OCI-LY1 (cell line): ENCODE measurements around the gene MACROD2.

Experiments
- H2AFZ ChIP-seq: fragments of 200-600 bp; sonication (generic), shearing (Covaris generic); 2 replicates; pipeline ENCODE4 v1.6.0; 2014; ENCODE audit warnings: antibody characterized with exemption, mild to moderate bottlenecking, low read length
- H3F3A ChIP-seq: fragments of 200-600 bp; sonication (generic), shearing (Covaris generic); 2 replicates; pipeline ENCODE4 v1.6.0; 2014; ENCODE audit warnings: mild to moderate bottlenecking, antibody characterized with exemption, low read length, moderate library complexity; ENCODE audit not compliant: insufficient read depth
- H3K27ac ChIP-seq: fragments of 200-600 bp; sonication (generic); 2 replicates; pipeline ENCODE4 v1.5.1; 2014; ENCODE audit warnings: low read length, mixed run types, mild to moderate bottlenecking, low read depth; ENCODE audit not compliant: poor library complexity, severe bottlenecking
- H3K27me3 ChIP-seq: fragments of 200-600 bp; sonication (generic); 2 replicates; pipeline ENCODE4 v1.6.0; 2014; ENCODE audit warnings: antibody characterized with exemption, mild to moderate bottlenecking, low read length, moderate library complexity; ENCODE audit not compliant: insufficient read depth
- H3K36me3 ChIP-seq: fragments of 200-600 bp; sonication (generic); 2 replicates; pipeline ENCODE4 v1.6.1; 2014; ENCODE audit warnings: mild to moderate bottlenecking, antibody characterized with exemption, low read length, moderate library complexity, mixed read lengths; ENCODE audit not compliant: insufficient read depth
- H3K4me1 ChIP-seq: fragments of 200-600 bp; sonication (generic); 2 replicates; pipeline ENCODE4 v1.5.1; 2014; ENCODE audit warnings: mild to moderate bottlenecking, low read length, moderate library complexity; ENCODE audit not compliant: insufficient read depth, severe bottlenecking
- H3K4me2 ChIP-seq: fragments of 200-600 bp; sonication (generic), shearing (Covaris generic); 2 replicates; pipeline ENCODE4 v1.6.1; 2014; ENCODE audit warnings: low read length
- H3K4me3 ChIP-seq: fragments of 200-600 bp; sonication (generic); 2 replicates; pipeline ENCODE4 v1.5.1; 2014; ENCODE audit warnings: low read length, low read depth, mild to moderate bottlenecking, mixed read lengths; ENCODE audit not compliant: poor library complexity, severe bottlenecking
- H3K79me2 ChIP-seq: fragments of 200-600 bp; shearing (Covaris generic); 2 replicates; pipeline ENCODE4 v1.6.1; 2016; ENCODE audit warnings: mixed run types, low read length, mixed read lengths; ENCODE audit not compliant: insufficient read depth
- H3K9ac ChIP-seq: fragments of 200-600 bp; sonication (generic), shearing (Covaris generic); 2 replicates; pipeline ENCODE4 v1.6.1; 2014; ENCODE audit warnings: mild to moderate bottlenecking, low read length, mixed read lengths
- H3K9me2 ChIP-seq: fragments of 200-600 bp; sonication (generic), shearing (Covaris generic); 2 replicates; pipeline ENCODE4 v1.6.1; 2014; ENCODE audit warnings: low read depth, mild to moderate bottlenecking, low read length, mixed read lengths
- H3K9me3 ChIP-seq: fragments of 200-600 bp; shearing (Covaris generic); 2 replicates; pipeline ENCODE4 v1.6.1; 2014; ENCODE audit warnings: low read length, mixed read lengths
- H4K20me1 ChIP-seq: fragments of 200-600 bp; sonication (generic), shearing (Covaris generic); 2 replicates; pipeline ENCODE4 v1.6.0; 2016; ENCODE audit warnings: mild to moderate bottlenecking, low read length; ENCODE audit not compliant: insufficient read depth
- EZH2 ChIP-seq: fragments of 200-600 bp; sonication (generic), shearing (Covaris generic); IDR thresholded peaks from 2 replicates; pipeline ENCODE4 v1.8.0; 2017; ENCODE audit warnings: borderline replicate concordance, mixed run types, mild to moderate bottlenecking, antibody characterized with exemption, low read length, moderate library complexity, mixed read lengths
- TF ChIP-seq, protein P1 (sequence below): fragments of 200-600 bp; sonication (generic), shearing (Covaris generic); IDR thresholded peaks from 2 replicates; pipeline ENCODE4 v1.5.1; 2017; ENCODE audit warnings: mild to moderate bottlenecking, antibody characterized with exemption, low read length, moderate library complexity, mixed read lengths

Gene MACROD2

DNA sequence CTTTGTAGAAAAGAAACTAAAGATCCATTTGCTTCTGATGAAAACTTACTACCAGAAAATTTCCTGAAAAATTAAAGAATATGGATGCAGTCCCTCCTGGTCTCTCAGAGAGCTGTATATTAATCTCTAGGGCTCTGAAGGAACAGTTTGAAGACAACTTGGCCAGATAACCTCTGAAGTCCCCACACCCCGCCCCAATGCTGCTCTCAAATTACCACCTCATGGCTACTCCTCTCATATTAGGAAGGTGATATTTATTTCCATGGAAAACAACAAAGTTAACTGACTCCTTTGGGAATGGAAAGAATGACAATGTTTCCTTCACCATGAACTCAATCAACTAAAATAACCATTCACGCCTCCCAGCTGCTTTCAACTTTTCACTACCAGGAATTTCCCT lies 750.5 kb downstream of the MACROD2 start:
- Histone ChIP-seq H3K4me1 (no peaks in the 10 kb centered on the region), H3K4me3 (no peak overlapping the region), H3K9me3 (no peaks in the 10 kb centered on the region), H3F3A (no peaks in the 10 kb centered on the region), H3K9ac (no peak overlapping the region), H4K20me1 (no peaks in the 10 kb centered on the region), H3K79me2 (no peaks in the 10 kb centered on the region), H3K4me2 (no peak overlapping the region), H3K36me3 (no peaks in the 10 kb centered on the region), H2AFZ (no peak overlapping the region), H3K27me3 (no peaks in the 10 kb centered on the region), H3K9me2 (no peaks in the 10 kb centered on the region), H3K27ac (no peak overlapping the region)
- TF ChIP-seq, protein P1, sequence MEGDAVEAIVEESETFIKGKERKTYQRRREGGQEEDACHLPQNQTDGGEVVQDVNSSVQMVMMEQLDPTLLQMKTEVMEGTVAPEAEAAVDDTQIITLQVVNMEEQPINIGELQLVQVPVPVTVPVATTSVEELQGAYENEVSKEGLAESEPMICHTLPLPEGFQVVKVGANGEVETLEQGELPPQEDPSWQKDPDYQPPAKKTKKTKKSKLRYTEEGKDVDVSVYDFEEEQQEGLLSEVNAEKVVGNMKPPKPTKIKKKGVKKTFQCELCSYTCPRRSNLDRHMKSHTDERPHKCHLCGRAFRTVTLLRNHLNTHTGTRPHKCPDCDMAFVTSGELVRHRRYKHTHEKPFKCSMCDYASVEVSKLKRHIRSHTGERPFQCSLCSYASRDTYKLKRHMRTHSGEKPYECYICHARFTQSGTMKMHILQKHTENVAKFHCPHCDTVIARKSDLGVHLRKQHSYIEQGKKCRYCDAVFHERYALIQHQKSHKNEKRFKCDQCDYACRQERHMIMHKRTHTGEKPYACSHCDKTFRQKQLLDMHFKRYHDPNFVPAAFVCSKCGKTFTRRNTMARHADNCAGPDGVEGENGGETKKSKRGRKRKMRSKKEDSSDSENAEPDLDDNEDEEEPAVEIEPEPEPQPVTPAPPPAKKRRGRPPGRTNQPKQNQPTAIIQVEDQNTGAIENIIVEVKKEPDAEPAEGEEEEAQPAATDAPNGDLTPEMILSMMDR = no peak
- TF ChIP-seq EZH2 = no peak

DNA sequence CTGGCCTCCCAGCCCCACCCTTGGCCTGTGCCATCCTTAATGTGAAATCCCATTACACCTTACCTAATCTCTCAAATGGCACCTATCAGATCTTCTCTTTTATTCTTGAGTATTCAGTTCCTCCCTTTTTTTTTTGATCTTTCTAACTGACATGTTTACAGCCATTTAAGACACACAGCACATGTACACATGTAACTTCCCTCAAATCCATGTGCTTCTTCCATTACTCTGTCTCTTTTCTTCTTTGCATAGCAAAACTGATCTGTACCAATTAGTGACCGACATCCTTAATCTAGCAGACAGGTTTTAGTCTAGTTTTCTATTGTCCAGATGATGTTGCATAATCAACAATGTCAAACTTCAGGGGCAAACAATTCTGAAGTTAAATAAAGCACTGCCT lies 755.9 kb downstream of the MACROD2 start:
- H2AFZ ChIP-seq = no peak overlapping the region
- H3K9me2 ChIP-seq = no peaks in the 10 kb centered on the region
- no peak overlapping the region for H3K9ac ChIP-seq
- H3K4me2 ChIP-seq = no peak overlapping the region
- H3K79me2 ChIP-seq = no peaks in the 10 kb centered on the region
- TF ChIP-seq EZH2 = no peak
- TF ChIP-seq, protein P1 = no peak
- no peak overlapping the region for H3K27ac ChIP-seq
- H3K36me3 ChIP-seq = no peaks in the 10 kb centered on the region
- no peak overlapping the region for H3K4me3 ChIP-seq
- no peaks in the 10 kb centered on the region for H3K4me1 ChIP-seq
- no peaks in the 10 kb centered on the region for H4K20me1 ChIP-seq
- H3K27me3 ChIP-seq = no peaks in the 10 kb centered on the region
- H3F3A ChIP-seq = no peaks in the 10 kb centered on the region
- no peaks in the 10 kb centered on the region for H3K9me3 ChIP-seq

DNA sequence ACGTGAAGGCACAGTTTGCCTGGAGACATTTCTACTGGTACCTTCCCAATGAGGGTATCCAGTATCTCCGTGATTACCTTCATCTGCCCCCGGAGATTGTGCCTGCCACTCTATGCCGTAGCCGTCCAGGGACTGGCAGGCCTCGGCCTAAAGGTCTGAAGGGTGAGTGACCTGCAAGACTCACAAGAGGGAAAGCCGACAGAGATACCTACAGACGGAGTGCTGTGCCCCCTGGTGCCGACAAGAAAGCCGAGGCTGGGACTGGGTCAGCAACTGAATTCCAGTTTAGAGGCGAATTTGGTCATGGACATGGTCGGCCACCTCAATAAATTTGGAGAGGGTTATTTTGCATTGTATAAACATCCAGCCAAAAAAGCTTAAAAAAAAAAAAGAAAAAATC lies 762.4 kb downstream of the MACROD2 start:
- Histone ChIP-seq H3K4me3 (no peak overlapping the region), H4K20me1 (no peaks in the 10 kb centered on the region), H3K27me3 (no peaks in the 10 kb centered on the region), H3K36me3 (no peaks in the 10 kb centered on the region), H3F3A (no peaks in the 10 kb centered on the region), H3K9me2 (no peaks in the 10 kb centered on the region), H3K4me2 (no peak overlapping the region), H2AFZ (no peak overlapping the region), H3K9me3 (no peaks in the 10 kb centered on the region), H3K4me1 (no peaks in the 10 kb centered on the region), H3K9ac (no peak overlapping the region), H3K27ac (no peak overlapping the region), H3K79me2 (no peaks in the 10 kb centered on the region)
- no peak for TF ChIP-seq EZH2
- TF ChIP-seq, protein P1 = no peak
